GM21528 (cell line): Measurements from ENCODE around the gene CXCR6.

Experiments used
- ATAC-seq: cut with Tn5 transposase; IDR thresholded peaks from one replicate; pipeline ENCODE4 v1.9.1; 2021; ENCODE audit warnings: mild to moderate bottlenecking, moderate library complexity; ENCODE audit not compliant: unreplicated experiment, low FRiP score

The CXCR6 gene

GRCh38 chr3:45966371-45966791 is 23.1 kb downstream of the CXCR6 start:
- ATAC-seq, result no peak

- no peak for ATAC-seq
Observed at GRCh38 chr3:45966950-45967640, 23.8 kb downstream of the CXCR6 start.

- no peak for ATAC-seq
Observed at GRCh38 chr3:45967724-45968123, 24.5 kb downstream of the CXCR6 start.

GRCh38 chr3:45968149-45968548 is 24.9 kb downstream of the CXCR6 start:
- no peak for ATAC-seq

GRCh38 chr3:45968706-45969105 is 25.4 kb downstream of the CXCR6 start:
- no peak for ATAC-seq

GRCh38 chr3:45969116-45969515 is 25.9 kb downstream of the CXCR6 start:
- ATAC-seq, result no peak

GRCh38 chr3:45969953-45970352 is 26.7 kb downstream of the CXCR6 start:
- no peak for ATAC-seq

- no peak for ATAC-seq
Observed at GRCh38 chr3:45972534-45973402, 29.5 kb downstream of the CXCR6 start.

- no peak for ATAC-seq
Observed at GRCh38 chr3:45974686-45975085, 31.4 kb downstream of the CXCR6 start.

- no peak for ATAC-seq
Observed at GRCh38 chr3:45975686-45976085, 32.4 kb downstream of the CXCR6 start.

GRCh38 chr3:45976191-45977091 is 33.2 kb downstream of the CXCR6 start:
- no peak for ATAC-seq

GRCh38 chr3:45978006-45978761 is 34.9 kb downstream of the CXCR6 start:
- ATAC-seq, result no peak

GRCh38 chr3:45979378-45979777 is 36.1 kb downstream of the CXCR6 start:
- no peak for ATAC-seq

GRCh38 chr3:45980229-45980813 is 37.1 kb downstream of the CXCR6 start:
- no peak for ATAC-seq

- ATAC-seq, result no peak
Observed at GRCh38 chr3:45980819-45981218, 37.6 kb downstream of the CXCR6 start.

- ATAC-seq, result no peak
Observed at GRCh38 chr3:45981346-45982074, 38.2 kb downstream of the CXCR6 start.

- no peak for ATAC-seq
Observed at GRCh38 chr3:45983770-45984169, 40.5 kb downstream of the CXCR6 start.

GRCh38 chr3:45984331-45985312 is 41.4 kb downstream of the CXCR6 start:
- ATAC-seq, result no peak
